Aorta (tissue), 5 donors: Measurements from ENCODE around the gene CDC42BPB. TPM values are rescaled to one million over a fixed set of nuclear protein-coding genes. Genes with fewer than 3 reads are reported as not detected.

Experiments
- ATAC-seq: fragments of 200-7000 bp; cut with Tn5 transposase; one replicate; pipeline ENCODE4 v1.9.1; 2022; ENCODE audit warnings: moderate library complexity; ENCODE audit not compliant: low FRiP score
- DNase-seq, 2 donors: peaks; one replicate each; pipeline ENCODE4 v3.0.0-alpha.2; 2020
- H3K27ac ChIP-seq, 2 donors: one replicate each; pipeline ENCODE4 v1.5.1; 2013; ENCODE audit warnings: low read length in 2 of 2, mild to moderate bottlenecking in 2 of 2, moderate library complexity in 2 of 2, control low read depth in 1 of 2, inconsistent platforms in 1 of 2, low read depth in 1 of 2
- H3K27me3 ChIP-seq, 2 donors: one replicate each; pipeline ENCODE4 v1.6.1; 2013; ENCODE audit warnings: control low read depth in 1 of 2, low read length in 1 of 2, mild to moderate bottlenecking in 1 of 2, moderate library complexity in 1 of 2; ENCODE audit not compliant: insufficient read depth in 2 of 2, control insufficient read depth in 1 of 2
- H3K36me3 ChIP-seq, 2 donors: one replicate each; pipeline ENCODE4 v1.6.1; 2013; ENCODE audit warnings: control low read depth in 1 of 2, low read length in 1 of 2, mild to moderate bottlenecking in 1 of 2; ENCODE audit not compliant: insufficient read depth in 2 of 2, control insufficient read depth in 1 of 2
- H3K4me1 ChIP-seq, 2 donors: one replicate each; pipeline ENCODE4 v1.6.1; 2013; ENCODE audit warnings: low read length in 2 of 2, control low read depth in 1 of 2, mild to moderate bottlenecking in 1 of 2, moderate library complexity in 1 of 2; ENCODE audit not compliant: insufficient read depth in 2 of 2, control insufficient read depth in 1 of 2
- H3K4me3 ChIP-seq, 2 donors: one replicate each; pipeline ENCODE4 v1.5.1; 2013; ENCODE audit warnings: low read length in 2 of 2, control low read depth in 1 of 2, mild to moderate bottlenecking in 1 of 2
- H3K9me3 ChIP-seq: one replicate; pipeline ENCODE4 v1.6.1; 2013; ENCODE audit warnings: mild to moderate bottlenecking, low read length; ENCODE audit not compliant: control insufficient read depth
- WGBS, 2 donors: extraction: QIAGEN DNeasy Blood & Tissue Kit; methylation state at CpG; one replicate each; pipeline ENCODE4 v1.1.7; 2013; 5-methylcytosine and 5-hydroxymethylcytosine counted together
- intact Hi-C, 2 donors: fragments of 100-400 bp; cut with DNase I; formaldehyde crosslinking; loops; one replicate each; pipeline versions ENCODE4 v1.14.2 to v1.15.0; 2022
- long read RNA-seq, 2 donors: library from polyadenylated mRNA; unstranded; transcript quantifications; one replicate each; pipeline ENCODE4 v2.0.0, GENCODE V29; 2020 to 2021
- polyA plus RNA-seq, 2 donors: library from polyadenylated mRNA; stranded (reverse); fragments of 200-250 nt; gene quantifications; one replicate each; pipeline ENCODE4 v1.2.3, GENCODE V29; 2013
- total RNA-seq, 2 donors: library from RNA; stranded (reverse); fragmentation: NEBNext Ultra II Directional; extraction: Animal tissue kit (Norgen Biotek cat#: 25700); gene quantifications; one replicate each; pipeline ENCODE4 v1.2.1, GENCODE V29; 2021
- donor health status: healthy with polysubstance abuse.
- donor health status: Bipolar disorder and iron deficiency.
- donor health status: DM: no; HTN: no; CAD: no.
- donor health status: DM: no; HTN: no; CAD: no.
- donor health status: DM: yes; HTN: yes; CAD: no.

The CDC42BPB gene
- total RNA-seq (100 to 1,000 TPM in 1 of 2 donors, 10 to 100 TPM in 1; 95.8 to 101 TPM), polyA plus RNA-seq (10 to 100 TPM; 18.4 to 31.9 TPM)
- long read RNA-seq, donor 1, partial matches to known transcripts, result 19 of 28 reads
- long read RNA-seq, donor 1, other reads (novel, unspliced or antisense), result 9 of 28 reads
- long read RNA-seq, donor 2, full-length matches to known transcripts, result 1 of 29 reads
- long read RNA-seq, donor 2, partial matches to known transcripts, result 16 of 29 reads
- long read RNA-seq, donor 2, other reads (novel, unspliced or antisense), result 12 of 29 reads

GRCh38 chr14:103057372-103058163 lies at the start of gene CDC42BPB:
Gene CDC42BPB, minus strand, starts transcription at chr14:103057549. Its CDS starts 376 bp downstream, at chr14:103057173.
- DNase-seq (peak; percentile 94 to 95), ATAC-seq (peak; percentile 96)
- Histone ChIP-seq H3K27ac (peak within 1 kb of the TSS; percentile 28 to 58), H3K4me1 (no peaks in the 10 kb centered on the region), H3K4me3 (peak within 1 kb of the TSS; percentile 67 to 87), H3K27me3 (no peaks in the 10 kb centered on the region), H3K9me3 (no peaks in the 10 kb centered on the region), H3K36me3 (no peaks in the 10 kb centered on the region)
- intact Hi-C loops, result no loop called here
- WGBS, 2 donors, result 0 to 1% methylated on average over 60 to 113 of the region's 113 CpGs

- no peak for DNase-seq
- 73 to 78% methylated on average over 9 of the region's 9 CpGs for WGBS, 2 donors
- no peak overlapping the region for H3K27ac ChIP-seq
- no peaks in the 10 kb centered on the region for H3K4me1 ChIP-seq
- ATAC-seq, result no peak
- no peaks in the 10 kb centered on the region for H3K9me3 ChIP-seq
- H3K36me3 ChIP-seq, result no peaks in the 10 kb centered on the region
- H3K27me3 ChIP-seq, result no peaks in the 10 kb centered on the region
- H3K4me3 ChIP-seq, result no peak overlapping the region
- intact Hi-C loops, result loop anchor here (1.0 to 5.0 kb wide), 3 partner anchors 82 to 188 kb away; no protein-coding TSS in a partner anchor
Observed at GRCh38 chr14:103105580-103106150, 48.3 kb upstream of the CDC42BPB start.

- ATAC-seq (peak; percentile 86), DNase-seq (peak; percentile 77 to 90)
- Histone ChIP-seq H3K9me3 (no peaks in the 10 kb centered on the region), H3K27me3 (no peaks in the 10 kb centered on the region), H3K27ac (no peak overlapping the region), H3K4me3 (no peak overlapping the region), H3K36me3 (no peaks in the 10 kb centered on the region), H3K4me1 (no peaks in the 10 kb centered on the region)
- intact Hi-C loops, result loop anchor here (1.0 to 5.0 kb wide), 3 partner anchors 82 to 188 kb away; no protein-coding TSS in a partner anchor
- WGBS, 2 donors, result 5 to 6% methylated on average over 56 to 59 of the region's 59 CpGs
Observed at GRCh38 chr14:103104654-103105452, 47.5 kb upstream of the CDC42BPB start.

- no peaks in the 10 kb centered on the region for H3K9me3 ChIP-seq
- 8 to 9% methylated on average over 18 to 20 of the region's 20 CpGs for WGBS, 2 donors
- H3K4me1 ChIP-seq, result no peaks in the 10 kb centered on the region
- no peak overlapping the region for H3K27ac ChIP-seq
- H3K27me3 ChIP-seq, result no peaks in the 10 kb centered on the region
- ATAC-seq (no peak), DNase-seq (no peak)
- intact Hi-C loops, result no loop called here
- no peak overlapping the region for H3K4me3 ChIP-seq
- H3K36me3 ChIP-seq, result no peaks in the 10 kb centered on the region
Observed at GRCh38 chr14:103104389-103104653, 47.0 kb upstream of the CDC42BPB start.

- no peaks in the 10 kb centered on the region for H3K4me1 ChIP-seq
Observed at GRCh38 chr14:103103461-103104388, 46.4 kb upstream of the CDC42BPB start.

GRCh38 chr14:103102689-103103260 lies 45.4 kb upstream of the CDC42BPB start:
- intact Hi-C loops, result no loop called here
- no peaks in the 10 kb centered on the region for H3K4me1 ChIP-seq
- ATAC-seq, result no peak
- H3K27ac ChIP-seq, result no peak overlapping the region
- WGBS, 2 donors, result 27 to 33% methylated on average over 39 of the region's 39 CpGs
- H3K9me3 ChIP-seq, result no peaks in the 10 kb centered on the region
- no peaks in the 10 kb centered on the region for H3K36me3 ChIP-seq
- no peaks in the 10 kb centered on the region for H3K27me3 ChIP-seq
- H3K4me3 ChIP-seq, result no peak overlapping the region
- no peak for DNase-seq

More at GRCh38 chr14:103103461-103104388, 46.4 kb upstream of the CDC42BPB start:
- H3K4me3 ChIP-seq, result no peak overlapping the region
- no peaks in the 10 kb centered on the region for H3K27me3 ChIP-seq
- H3K9me3 ChIP-seq, result no peaks in the 10 kb centered on the region
- intact Hi-C loops, result no loop called here
- DNase-seq (peak in 1 of 2 donors; percentile 75), ATAC-seq (peak; percentile 23)
- H3K36me3 ChIP-seq, result no peaks in the 10 kb centered on the region
- no peak overlapping the region for H3K27ac ChIP-seq
- 2 to 6% methylated on average over 62 to 68 of the region's 68 CpGs for WGBS, 2 donors

GRCh38 chr14:103101963-103102688 lies 44.8 kb upstream of the CDC42BPB start:
- H3K27ac ChIP-seq, result no peak overlapping the region
- ATAC-seq (no peak), DNase-seq (no peak)
- no peaks in the 10 kb centered on the region for H3K27me3 ChIP-seq
- H3K36me3 ChIP-seq, result no peaks in the 10 kb centered on the region
- WGBS, 2 donors, result 17 to 21% methylated on average over 76 to 85 of the region's 85 CpGs
- H3K4me3 ChIP-seq, result no peak overlapping the region
- no peaks in the 10 kb centered on the region for H3K4me1 ChIP-seq
- no peaks in the 10 kb centered on the region for H3K9me3 ChIP-seq
- intact Hi-C loops, result no loop called here
